ENCODE results near the gene BTN3A1. TPM values are rescaled to one million over a fixed set of nuclear protein-coding genes. Genes with fewer than 3 reads are reported as not detected.

BTN3A1 gene
- total RNA-seq, 1 experiment from 2014 or later, result 9.0 TPM

GRCh38 chr6:26354162-26354561, 47.9 kb upstream of the BTN3A1 start:
- Histone ChIP-seq H4K20me1 (ENCODE audit: insufficient read depth) (no peaks in the 10 kb centered on the region), H3K9ac (ENCODE audit: low read length) (no peak overlapping the region), H3K36me3 (ENCODE audit: control insufficient read depth in 1 of 2, insufficient read depth in 2 of 2, low read length in 2 of 2) (no peaks in the 10 kb centered on the region), H3K27ac (ENCODE audit: low read depth, low read length) (no peak overlapping the region), H2AFZ (ENCODE audit: low read depth, low read length, poor library complexity, severe bottlenecking) (no peak overlapping the region), H3K9me3 (ENCODE audit: control insufficient read depth in 1 of 2, insufficient read depth in 1 of 2, low read depth in 1 of 2, low read length in 2 of 2) (no peaks in the 10 kb centered on the region), H3K27me3 (ENCODE audit: insufficient read depth, low read length) (no peaks in the 10 kb centered on the region), H3K79me2 (ENCODE audit: insufficient read depth, low read length) (no peaks in the 10 kb centered on the region), H3K9me2 (ENCODE audit: insufficient read depth) (no peaks in the 10 kb centered on the region), H3K4me1 (ENCODE audit: control insufficient read depth in 1 of 2, insufficient read depth in 2 of 2, low read length in 2 of 2) (peaks cover 4 to 42% of the 10 kb centered on the region in 2 experiments; a peak in 3 of 4 replicates), H3K4me3 (replicated peaks in 1 of 2; ENCODE audit: low read depth in 1 of 2, low read length in 2 of 2) (no peak overlapping the region), H3K4me2 (ENCODE audit: low read length) (no peak overlapping the region)
- DNase-seq (ENCODE audit: low read depth, low spot score) (no peak), ATAC-seq (no peak)
- ChIA-PET RAD21 (ENCODE audit: low non-redundant PET in 1 of 2, low total read pairs in 2 of 2, uncharacterized antibody in 2 of 2, unreplicated experiment in 2 of 2) (no interaction called here), POLR2A (no interaction called here), CTCF (no interaction called here)
- TF ChIP-seq ZFX (IDR thresholded peaks at IDR 0.05) (no peak), FOSL1 (IDR thresholded peaks at IDR 0.05; ENCODE audit: low read depth) (no peak), EGR1 (IDR thresholded peaks at IDR 0.05; ENCODE audit: low read depth) (no peak), SRF (IDR thresholded peaks at IDR 0.05; ENCODE audit: low read depth) (no peak), EZH2phosphoT487 (IDR thresholded peaks at IDR 0.05; ENCODE audit: borderline replicate concordance) (no peak), ELF1 (IDR thresholded peaks at IDR 0.05; ENCODE audit: borderline replicate concordance, low read depth) (no peak), ZNF274 (IDR thresholded peaks at IDR 0.05; ENCODE audit: low read depth, low read length) (no peak), JUND (IDR thresholded peaks at IDR 0.05) (no peak), SP1 (IDR thresholded peaks at IDR 0.05; ENCODE audit: low read depth) (no peak), CEBPB (IDR thresholded peaks at IDR 0.05; ENCODE audit: low read depth) (no peak), RAD21 (IDR thresholded peaks at IDR 0.05; ENCODE audit: low read depth) (no peak), ZBTB33 (IDR thresholded peaks at IDR 0.05; ENCODE audit: extremely low read depth, insufficient replicate concordance, low read length) (no peak), SIN3A (IDR thresholded peaks at IDR 0.05; ENCODE audit: low read depth) (no peak), ATF3 (IDR thresholded peaks at IDR 0.05) (no peak), MAX (IDR thresholded peaks at IDR 0.05) (no peak), YY1 (IDR thresholded peaks at IDR 0.05; ENCODE audit: extremely low read depth, insufficient replicate concordance, low read depth, low read length) (no peak), EZH2 (IDR thresholded peaks at IDR 0.05) (no peak), POLR2AphosphoS5 (IDR thresholded peaks at IDR 0.05; ENCODE audit: low read depth, low read length) (no peak), TCF7L2 (IDR thresholded peaks at IDR 0.05; ENCODE audit: borderline replicate concordance, extremely low read depth, insufficient read depth, insufficient read length) (no peak), REST (IDR thresholded peaks at IDR 0.05; ENCODE audit: low read depth) (no peak)
- no TSS peak for BruUV-seq (replicated peaks)
- intact Hi-C loops (cut with micrococcal nuclease), result no loop called here
